Endothelial cell of umbilical vein (primary cell): ENCODE measurements around the gene POU2AF1.

ENCODE experiments used
- CTCF ChIP-seq, 2 donors: IDR thresholded peaks; 1 replicate in 1 of 2; 2 replicates in 1 of 2; pipeline ENCODE4 v1.5.1; 2011; ENCODE audit warnings: low read length in 2 of 2, mild to moderate bottlenecking in 2 of 2, moderate library complexity in 2 of 2, control low read depth in 1 of 2, inconsistent platforms in 1 of 2, low read depth in 1 of 2; ENCODE audit not compliant: insufficient read depth in 1 of 2; ENCODE audit errors: extremely low read depth in 1 of 2
- EZH2 ChIP-seq: IDR thresholded peaks from 2 replicates; pipeline ENCODE4 v1.6.1; 2012; ENCODE audit warnings: borderline replicate concordance, low read depth, mild to moderate bottlenecking, moderate library complexity, low read length, inconsistent platforms; ENCODE audit not compliant: severe bottlenecking
- FOS ChIP-seq: IDR thresholded peaks from 2 replicates; pipeline ENCODE4 v1.6.1; 2011; ENCODE audit warnings: mild to moderate bottlenecking, low read length, moderate library complexity, borderline replicate concordance; ENCODE audit not compliant: insufficient read depth
- MAX ChIP-seq: IDR thresholded peaks from 2 replicates; pipeline ENCODE4 v1.6.1; 2011; ENCODE audit not compliant: insufficient read depth, insufficient read length
- MYC ChIP-seq: IDR thresholded peaks from one replicate; pipeline ENCODE4 v1.6.1; 2011; ENCODE audit warnings: mild to moderate bottlenecking, low read depth, low read length
- POLR2A ChIP-seq: IDR thresholded peaks from 2 replicates; pipeline ENCODE4 v1.6.1; 2012; ENCODE audit warnings: low read depth, mild to moderate bottlenecking, control low read depth, low read length
- POLR2AphosphoS5 ChIP-seq: IDR thresholded peaks from 2 replicates; pipeline ENCODE4 v1.6.1; 2012; ENCODE audit warnings: low read depth, mild to moderate bottlenecking, control low read depth, low read length, moderate library complexity; ENCODE audit not compliant: insufficient read depth

- TF ChIP-seq POLR2A, result no peak
- TF ChIP-seq POLR2AphosphoS5, result no peak
- no peak for TF ChIP-seq CTCF (IDR thresholded peaks at IDR 0.05; ENCODE audit: extremely low read depth in 1 of 2, insufficient read depth in 1 of 2, low read depth in 1 of 2, low read length in 2 of 2)
- no peak for TF ChIP-seq EZH2
- TF ChIP-seq MAX, result no peak
- TF ChIP-seq FOS, result no peak
- no peak for TF ChIP-seq MYC
Measured at GRCh38 chr11:111364503-111364902, 14.6 kb downstream of the POU2AF1 start.
